Liver (tissue), 9 donors: ENCODE results near the gene DHCR7. TPM values are rescaled to one million over a fixed set of nuclear protein-coding genes. Genes with fewer than 3 reads are reported as not detected.

Source experiments
- DNase-seq: peaks from one replicate; pipeline ENCODE4 v3.0.0-alpha.2; 2017; ENCODE audit warnings: low spot score
- H3K27ac ChIP-seq, 2 donors: one replicate each; pipeline ENCODE4 v1.7.0; 2013; ENCODE audit warnings: inconsistent platforms in 2 of 2, low read length in 2 of 2, control low read depth in 1 of 2, low read depth in 1 of 2, mild to moderate bottlenecking in 1 of 2
- H3K27me3 ChIP-seq, 4 donors: one replicate each; pipeline versions ENCODE4 v1.6.1 to v1.7.0; 2013; ENCODE audit warnings: low read length in 3 of 4, inconsistent platforms in 1 of 4, mild to moderate bottlenecking in 1 of 4, moderate library complexity in 1 of 4; ENCODE audit not compliant: control insufficient read depth in 4 of 4, insufficient read depth in 4 of 4
- H3K36me3 ChIP-seq, 4 donors: one replicate each; pipeline versions ENCODE4 v1.6.1 to v1.7.0; 2013; ENCODE audit warnings: low read length in 3 of 4, mild to moderate bottlenecking in 3 of 4, low read depth in 1 of 4, moderate library complexity in 1 of 4; ENCODE audit not compliant: control insufficient read depth in 4 of 4, insufficient read depth in 3 of 4
- H3K4me1 ChIP-seq, 4 donors: one replicate each; pipeline versions ENCODE4 v1.6.1 to v1.7.0; 2013; ENCODE audit warnings: low read length in 3 of 4, mild to moderate bottlenecking in 3 of 4, moderate library complexity in 1 of 4; ENCODE audit not compliant: control insufficient read depth in 4 of 4, insufficient read depth in 4 of 4
- H3K4me3 ChIP-seq, 3 donors: one replicate each; pipeline versions ENCODE4 v1.6.1 to v1.7.0; 2013; ENCODE audit warnings: low read length in 3 of 3, control low read depth in 1 of 3, low read depth in 1 of 3, mild to moderate bottlenecking in 1 of 3
- H3K9ac ChIP-seq, 2 donors: one replicate each; pipeline ENCODE4 v1.7.0; 2013; ENCODE audit warnings: low read length in 2 of 2, mild to moderate bottlenecking in 2 of 2, moderate library complexity in 2 of 2, control low read depth in 1 of 2, low read depth in 1 of 2
- H3K9me3 ChIP-seq, 4 donors: one replicate each; pipeline versions ENCODE4 v1.6.1 to v1.7.0; 2013; ENCODE audit warnings: low read length in 3 of 4; ENCODE audit not compliant: control insufficient read depth in 4 of 4
- EGR1 ChIP-seq, 2 donors: IDR thresholded peaks; 2 replicates each; pipeline ENCODE4 v1.6.1; 2016 to 2018; ENCODE audit warnings: antibody characterized with exemption in 2 of 2, low read depth in 2 of 2
- FOXA1 ChIP-seq: IDR thresholded peaks from 2 replicates; pipeline ENCODE4 v1.6.1; 2016; ENCODE audit warnings: antibody characterized with exemption
- FOXA2 ChIP-seq: IDR thresholded peaks from 2 replicates; pipeline ENCODE4 v1.6.1; 2016; ENCODE audit warnings: antibody characterized with exemption
- GABPA ChIP-seq, 2 donors: IDR thresholded peaks in 1 of 2; conservative IDR thresholded peaks in 1 of 2; 2 replicates each; pipeline ENCODE4 v1.6.1; 2016; ENCODE audit warnings: antibody characterized with exemption in 2 of 2, mild to moderate bottlenecking in 1 of 2, moderate library complexity in 1 of 2
- HNF4G ChIP-seq: IDR thresholded peaks from 2 replicates; pipeline ENCODE4 v1.6.1; 2016; ENCODE audit warnings: antibody characterized with exemption
- JUND ChIP-seq, 2 donors: IDR thresholded peaks; 2 replicates each; pipeline ENCODE4 v1.6.1; 2016; ENCODE audit warnings: antibody characterized with exemption in 2 of 2
- NR2F2 ChIP-seq: IDR thresholded peaks from 2 replicates; pipeline ENCODE4 v1.6.1; 2016; ENCODE audit warnings: antibody characterized with exemption
- RAD21 ChIP-seq, 2 donors: IDR thresholded peaks; 2 replicates each; pipeline ENCODE4 v1.6.1; 2016; ENCODE audit warnings: antibody characterized with exemption in 2 of 2, mild to moderate bottlenecking in 2 of 2
- REST ChIP-seq: IDR thresholded peaks from 2 replicates; pipeline ENCODE4 v1.6.1; 2016; ENCODE audit warnings: antibody characterized with exemption, mild to moderate bottlenecking
- SP1 ChIP-seq: IDR thresholded peaks from 2 replicates; pipeline ENCODE4 v1.6.1; 2018; ENCODE audit warnings: antibody characterized with exemption, mild to moderate bottlenecking
- TAF1 ChIP-seq: conservative IDR thresholded peaks from 2 replicates; pipeline ENCODE4 v1.6.1; 2016; ENCODE audit warnings: antibody characterized with exemption, mild to moderate bottlenecking
- ZBTB33 ChIP-seq: IDR thresholded peaks from 2 replicates; pipeline ENCODE4 v1.6.1; 2016; ENCODE audit warnings: antibody characterized with exemption
- WGBS: extraction: QIAGEN DNeasy Blood & Tissue Kit; methylation state at CpG from one replicate; pipeline ENCODE4 v1.1.7; 2013; 5-methylcytosine and 5-hydroxymethylcytosine counted together
- polyA plus RNA-seq, 2 donors: library from polyadenylated mRNA; stranded (reverse) in 1 of 2; unstranded in 1 of 2; fragments of 200-250 nt in 1 of 2; fragments of >200 nt in 1 of 2; fragmentation: Nextera tagmentation in 1 of 2; extraction: Ambion mirVana in 1 of 2; gene quantifications; one replicate each; pipeline versions ENCODE4 v1.2.1 to v1.2.3, GENCODE V29; 2013 to 2015
- total RNA-seq, 2 donors: library from RNA; depleted of rRNA; stranded (reverse); fragments of >200 nt; gene quantifications; one replicate each; pipeline ENCODE4 v1.2.3, GENCODE V29; 2014
- donor health status: healthy.
- donor health status: healthy.
- donor health status: healthy.
- donor health status: healthy.
- donor health status: healthy.

Gene DHCR7
- total and polyA plus RNA-seq, 4 donors = 56.9 to 224 (median 172) TPM

GRCh38 chr11:71408826-71409225 lies 39.4 kb downstream of the DHCR7 start:
- Histone ChIP-seq H3K4me1 (no peaks in the 10 kb centered on the region), H3K9ac (no peak overlapping the region), H3K27me3 (no peaks in the 10 kb centered on the region), H3K27ac (no peak overlapping the region), H3K36me3 (no peaks in the 10 kb centered on the region), H3K4me3 (no peak overlapping the region), H3K9me3 (no peaks in the 10 kb centered on the region)
- 80% methylated on average over 7 of the region's 7 CpGs for WGBS
- no peak for TF ChIP-seq FOXA1
- TF ChIP-seq JUND (IDR thresholded peaks at IDR 0.05) = no peak
- no peak for TF ChIP-seq EGR1 (IDR thresholded peaks at IDR 0.05; ENCODE audit: low read depth in 2 of 2)
- TF ChIP-seq NR2F2 = no peak
- no peak for TF ChIP-seq TAF1
- DNase-seq = no peak

GRCh38 chr11:71407356-71407755 lies 40.8 kb downstream of the DHCR7 start:
- Histone ChIP-seq H3K4me1 (no peaks in the 10 kb centered on the region), H3K27me3 (no peaks in the 10 kb centered on the region), H3K36me3 (no peaks in the 10 kb centered on the region), H3K4me3 (no peak overlapping the region), H3K9ac (no peak overlapping the region), H3K9me3 (no peaks in the 10 kb centered on the region), H3K27ac (no peak overlapping the region)
- TF ChIP-seq ZBTB33 (no peak), GABPA (IDR thresholded peaks at IDR 0.05 in 1 of 2, conservative IDR thresholded peaks at IDR 0.05 in 1 of 2) (no peak), RAD21 (IDR thresholded peaks at IDR 0.05) (no peak), NR2F2 (no peak), REST (no peak), FOXA1 (no peak), FOXA2 (no peak), SP1 (no peak), TAF1 (no peak)
- no peak for DNase-seq
- 88% methylated on average over 15 of the region's 15 CpGs for WGBS

- H3K9me3 ChIP-seq = no peaks in the 10 kb centered on the region
- no peak for DNase-seq
- no peak overlapping the region for H3K9ac ChIP-seq
- H3K4me3 ChIP-seq = no peak overlapping the region
- no peak overlapping the region for H3K27ac ChIP-seq
- H3K36me3 ChIP-seq = no peaks in the 10 kb centered on the region
- no peaks in the 10 kb centered on the region for H3K27me3 ChIP-seq
- TF ChIP-seq HNF4G (no peak), REST (no peak), GABPA (IDR thresholded peaks at IDR 0.05 in 1 of 2, conservative IDR thresholded peaks at IDR 0.05 in 1 of 2) (no peak)
- WGBS = 80% methylated on average over 10 of the region's 10 CpGs
- H3K4me1 ChIP-seq = no peaks in the 10 kb centered on the region
These were observed 41.5 kb downstream of the DHCR7 start for GRCh38 chr11:71406681-71407080.
